Dedifferentiated amniotic fluid mesenchymal stem cell (primary cell): ENCODE measurements around the gene DNAH11.
"Not testable (repeated sequence)": the region's sequence is repeated elsewhere in the genome, so short reads cannot be mapped to it uniquely, and the experiment has no call there.

Source experiments
- DNase-seq: peaks from one replicate; pipeline ENCODE4 v3.0.0-alpha.2; 2016; ENCODE audit errors: extremely low spot score

Gene DNAH11

DNA sequence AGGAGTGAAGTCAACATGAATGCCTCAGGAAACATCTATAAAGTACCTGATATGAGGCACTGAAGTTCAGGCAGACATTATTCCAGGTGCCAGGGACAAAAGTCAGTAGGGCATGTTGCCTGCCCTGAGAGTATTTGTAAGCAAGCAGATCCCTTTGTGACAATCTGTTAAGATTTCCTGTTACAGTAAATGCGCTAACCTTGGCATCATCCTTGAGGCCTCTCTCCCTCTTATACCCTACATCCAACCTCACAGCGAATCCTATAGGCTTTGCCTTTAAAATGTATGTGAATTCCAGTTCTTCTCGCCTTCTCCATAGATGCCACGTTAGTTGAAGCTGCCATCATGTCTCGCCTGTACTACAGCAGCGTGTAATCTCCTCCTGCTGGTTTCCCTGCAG lies 165.3 kb downstream of the DNAH11 start:
- no peak for DNase-seq

DNA sequence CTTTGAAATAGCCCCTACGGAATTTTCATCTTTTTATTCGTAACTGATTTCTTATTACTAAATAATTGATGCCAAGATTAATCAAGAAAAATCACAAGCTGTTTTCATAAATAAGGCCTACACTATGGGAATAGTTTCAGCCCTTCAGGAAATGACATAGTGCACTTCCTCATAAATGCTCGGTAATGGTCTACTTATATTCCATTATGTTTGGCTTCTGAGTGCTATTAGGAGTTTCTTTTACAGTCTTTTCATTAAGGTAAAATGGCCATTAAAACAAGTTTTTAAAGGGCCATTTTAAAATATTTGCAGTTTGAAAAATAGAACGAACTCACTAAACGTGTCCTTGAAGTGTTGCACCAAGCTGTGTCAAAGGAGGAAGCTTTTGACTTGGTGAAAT lies 174.5 kb downstream of the DNAH11 start:
- DNase-seq = no peak

GRCh38 chr7:21718391-21718790 lies 175.6 kb downstream of the DNAH11 start:
- DNase-seq = no peak

GRCh38 chr7:21719846-21720245 lies 177.0 kb downstream of the DNAH11 start:
- DNase-seq = no peak

- DNase-seq = no peak
These were observed 179.5 kb downstream of the DNAH11 start for GRCh38 chr7:21722371-21722770.

- no peak for DNase-seq
These were observed 181.7 kb downstream of the DNAH11 start for GRCh38 chr7:21724562-21724961.

- DNase-seq = no peak
These were observed 187.6 kb downstream of the DNAH11 start for GRCh38 chr7:21730399-21730798.

GRCh38 chr7:21731977-21732376 lies 189.1 kb downstream of the DNAH11 start:
- no peak for DNase-seq

DNA sequence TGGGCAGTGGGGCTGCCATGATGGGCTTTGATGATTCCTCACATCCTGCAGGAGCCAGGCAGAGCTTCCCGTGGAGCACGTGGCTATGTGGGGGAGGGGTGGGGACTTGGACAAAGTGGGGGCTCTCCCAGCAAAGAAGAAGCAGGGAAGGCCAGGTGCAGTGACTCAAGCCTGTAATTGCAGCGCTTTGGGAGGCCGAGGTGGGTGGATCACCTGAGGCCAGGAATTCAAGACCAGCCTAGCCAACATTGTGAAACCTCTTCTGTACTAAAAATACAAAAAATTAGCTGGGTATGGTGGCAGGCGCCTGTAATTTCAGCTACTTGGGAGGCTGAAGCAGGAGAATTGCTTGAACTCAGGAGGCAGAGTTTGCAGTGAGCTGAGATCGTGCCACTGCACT lies 190.1 kb downstream of the DNAH11 start:
- not testable (repeated sequence) for DNase-seq

- DNase-seq = no peak
These were observed 191.0 kb downstream of the DNAH11 start for GRCh38 chr7:21733837-21734236.

GRCh38 chr7:21743493-21743892 lies 200.7 kb downstream of the DNAH11 start:
- no peak for DNase-seq

DNA sequence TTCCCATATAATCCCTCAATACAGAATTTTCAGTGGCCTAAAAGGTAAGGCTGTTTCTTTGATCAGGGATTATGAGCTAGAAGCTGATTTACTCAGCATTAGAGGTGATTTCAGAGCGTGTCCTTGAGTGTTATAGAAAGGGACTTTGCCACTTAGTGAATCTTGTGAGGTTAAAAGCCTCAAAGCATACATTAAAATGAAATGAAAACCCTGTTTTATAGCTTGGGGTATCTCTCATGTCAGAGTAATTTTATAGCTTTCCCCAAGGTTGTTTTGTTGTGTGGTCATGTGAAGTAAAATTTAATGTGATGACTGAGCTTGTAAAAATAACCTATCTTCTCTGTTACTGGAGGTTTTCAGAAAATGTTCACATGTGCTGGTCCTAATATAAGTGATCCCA lies 204.1 kb downstream of the DNAH11 start:
- DNase-seq = no peak

- no peak for DNase-seq
These were observed 205.0 kb downstream of the DNAH11 start for GRCh38 chr7:21747806-21748205.

DNA sequence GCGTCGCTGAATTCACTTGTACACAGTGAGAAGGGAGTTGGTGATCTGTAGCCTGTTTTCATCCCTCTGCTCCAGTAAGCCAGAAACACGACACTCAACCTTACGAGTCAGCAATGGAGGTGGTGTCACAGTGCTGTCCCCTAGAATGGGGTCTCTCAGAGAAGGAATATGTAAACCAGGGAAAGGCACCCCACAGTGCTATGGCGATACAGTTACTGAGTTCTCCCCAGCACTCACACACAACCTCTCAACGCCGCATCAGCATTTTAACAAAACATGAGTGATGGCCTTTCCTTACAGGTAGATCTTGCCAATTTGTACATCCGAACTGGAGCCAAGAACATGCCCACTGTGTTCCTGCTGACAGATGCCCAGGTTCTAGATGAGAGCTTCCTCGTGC lies 206.5 kb downstream of the DNAH11 start:
- DNase-seq = no peak

GRCh38 chr7:21753071-21753470 lies 210.2 kb downstream of the DNAH11 start:
- DNase-seq = no peak

GRCh38 chr7:21754963-21755362 lies 212.1 kb downstream of the DNAH11 start:
- no peak for DNase-seq

DNA sequence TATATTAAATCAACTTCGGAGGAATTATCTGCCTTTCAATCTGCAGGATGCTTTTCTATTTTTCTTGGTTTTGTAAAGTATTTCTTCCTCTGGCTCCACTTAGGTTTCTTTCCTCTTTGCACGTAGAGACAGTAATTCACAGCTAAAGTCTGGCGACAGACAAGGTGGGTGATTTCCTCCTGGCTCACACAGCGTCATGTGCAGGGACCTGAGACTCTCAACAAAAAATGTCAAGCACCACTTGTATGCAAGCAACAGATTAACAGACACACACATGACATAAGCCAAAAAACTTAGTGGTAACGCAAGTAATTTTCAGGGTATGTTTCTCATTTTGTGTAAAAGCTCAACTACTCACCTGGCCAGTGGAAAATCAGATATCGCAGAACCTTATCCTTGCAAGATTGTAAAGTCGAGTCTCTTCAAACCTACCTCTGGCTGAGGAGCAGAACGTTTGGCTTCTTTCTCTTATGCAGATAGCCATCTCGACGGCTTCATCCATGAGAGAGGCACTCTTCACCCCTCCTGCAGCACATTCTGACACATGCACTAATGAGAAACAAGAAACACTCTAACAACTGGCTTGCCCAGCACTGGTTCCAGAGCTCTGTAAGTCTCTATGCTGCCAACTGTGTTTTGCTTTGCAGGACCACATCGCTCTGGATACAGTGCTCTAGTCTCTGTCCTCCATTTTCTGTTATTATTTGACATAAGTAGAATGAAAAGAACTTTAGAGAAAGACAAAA lies 214.9 kb downstream of the DNAH11 start:
- DNase-seq = no peak

DNA sequence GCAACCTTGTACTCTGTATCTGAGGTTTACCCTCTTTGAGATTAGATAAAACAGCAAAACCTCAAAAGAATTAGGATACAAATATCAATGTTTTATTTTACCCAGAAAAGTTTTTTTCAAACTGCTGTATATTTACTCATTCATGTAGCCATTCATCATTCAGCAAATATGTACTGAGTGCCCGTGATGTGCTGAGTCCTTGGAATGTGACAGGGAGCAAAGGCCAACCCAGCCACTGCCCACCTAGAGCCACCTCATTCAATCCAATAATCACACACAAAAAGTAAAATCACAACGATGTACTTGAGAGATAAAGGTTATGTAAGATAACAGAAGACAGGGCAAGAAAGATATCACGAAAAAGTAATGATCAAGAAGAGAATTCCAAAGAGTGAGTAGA lies 215.4 kb downstream of the DNAH11 start:
- DNase-seq = no peak

DNA sequence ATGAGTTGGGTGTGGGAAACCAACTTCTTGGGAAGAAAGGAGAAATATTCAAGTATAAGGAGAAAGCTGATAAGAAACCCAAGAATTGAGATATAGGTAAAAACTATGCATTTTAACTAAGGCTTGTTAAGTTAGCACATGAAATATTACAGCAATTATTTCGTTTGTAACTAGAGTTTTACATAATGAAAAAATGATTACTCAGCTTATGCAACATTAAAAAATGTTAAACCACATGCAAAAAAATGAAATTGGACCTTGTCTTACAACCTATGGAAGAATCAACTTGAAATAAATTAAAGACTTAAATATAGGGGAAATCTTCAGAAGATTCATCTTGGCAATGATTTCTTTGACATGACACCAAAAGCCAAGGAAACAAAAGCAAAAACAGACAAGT lies 219.6 kb downstream of the DNAH11 start:
- DNase-seq = no peak

GRCh38 chr7:21763818-21764217 lies 221.0 kb downstream of the DNAH11 start:
- no peak for DNase-seq

DNA sequence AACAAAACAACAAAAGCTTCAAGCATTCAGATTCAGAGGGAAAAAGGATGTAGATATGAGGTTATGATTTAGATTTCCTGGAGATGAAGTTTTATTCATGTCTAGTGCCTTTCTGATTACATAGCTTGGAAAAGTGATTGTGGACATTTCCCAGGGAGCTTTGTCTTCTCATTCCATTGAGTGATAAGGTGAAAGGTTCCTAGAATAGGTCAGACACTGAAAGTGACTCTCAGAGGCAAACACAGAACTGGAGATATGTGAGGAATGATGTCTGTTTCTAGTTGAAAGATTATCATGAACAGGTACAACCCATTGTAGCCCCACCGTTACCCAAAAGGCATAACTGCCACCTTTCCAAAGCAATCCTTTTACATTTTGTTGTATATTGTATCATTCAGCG lies 223.4 kb downstream of the DNAH11 start:
- no peak for DNase-seq

GRCh38 chr7:21767300-21767900 lies 224.6 kb downstream of the DNAH11 start:
- DNase-seq = peak; percentile 73

DNA sequence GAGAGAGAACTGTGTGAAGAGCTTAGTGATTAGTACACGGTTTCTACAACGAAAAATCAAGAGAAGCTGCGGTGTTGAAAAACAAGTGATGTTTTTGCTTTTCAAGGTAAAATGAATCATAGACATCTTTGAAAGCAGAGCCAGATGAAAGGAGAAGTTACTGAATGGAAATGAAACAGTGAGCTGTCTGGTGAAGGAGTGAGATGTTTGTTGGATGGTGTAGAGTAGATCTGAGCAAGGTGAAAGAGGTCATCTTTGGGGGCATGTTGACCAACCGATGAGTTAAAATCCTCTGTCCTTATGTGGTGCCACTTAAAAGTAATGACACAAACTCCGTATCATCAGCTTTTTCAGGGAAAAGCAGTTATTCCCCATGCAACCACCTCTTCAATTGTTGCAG lies 225.4 kb downstream of the DNAH11 start:
- no peak for DNase-seq

GRCh38 chr7:21771266-21771665 lies 228.4 kb downstream of the DNAH11 start:
- no peak for DNase-seq
